ENCODE data around the gene RETN. TPM values are rescaled to one million over a fixed set of nuclear protein-coding genes. Genes with fewer than 3 reads are reported as not detected.

The RETN gene
- total and polyA plus RNA-seq, 2 donors (not counting 3 experiments of a cell fraction or from before 2014, with no cell fraction given) = not detected

DNA sequence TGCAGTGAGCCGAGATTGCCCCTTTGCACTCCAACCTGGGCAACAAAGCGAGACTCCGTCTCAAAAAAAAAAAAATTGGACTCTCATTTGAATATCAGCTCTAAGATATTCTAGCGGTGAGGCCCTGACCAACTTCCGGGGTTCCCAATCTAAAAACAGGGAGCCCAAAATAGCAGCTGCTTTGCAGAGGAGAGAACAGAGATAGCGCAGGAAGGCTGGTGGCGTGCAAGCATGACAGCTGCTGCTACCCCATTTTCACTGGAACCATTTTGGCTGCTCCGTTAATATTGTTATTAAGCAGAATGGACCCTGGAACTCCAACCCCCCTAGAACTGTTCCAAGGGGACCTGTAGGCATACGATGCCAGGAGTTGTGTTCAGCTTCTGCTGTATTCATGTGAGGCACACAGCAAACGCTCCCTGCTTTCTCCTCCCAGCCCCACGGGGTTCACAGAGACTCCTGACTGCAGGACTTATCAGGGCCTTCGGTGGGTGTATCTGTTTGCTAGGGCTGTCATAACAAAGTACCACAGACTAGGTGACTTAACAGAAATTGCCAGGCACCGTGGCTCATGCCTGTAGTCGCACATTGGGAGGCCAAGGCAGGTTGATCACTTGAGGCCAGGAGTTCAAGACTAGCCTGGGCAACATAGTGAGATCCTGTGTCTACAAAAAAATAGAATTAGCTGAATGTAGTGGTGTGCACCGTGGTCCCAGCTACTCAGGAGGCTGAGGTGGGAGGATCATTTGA is 20.4 kb upstream of the RETN start:
- CTCF ChIA-PET = interaction anchor here (0.7 to 5.1 kb wide), 6 partner anchors 13 to 151 kb away, joined by 3 to 37 read pairs (median 4); partner anchors contain the start of gene TRAPPC5
- dilution Hi-C loops (cut with MboI; ENCODE audit: extremely low pct_ligation_motif_present, low sequenced_read_pairs) = no loop called here

DNA sequence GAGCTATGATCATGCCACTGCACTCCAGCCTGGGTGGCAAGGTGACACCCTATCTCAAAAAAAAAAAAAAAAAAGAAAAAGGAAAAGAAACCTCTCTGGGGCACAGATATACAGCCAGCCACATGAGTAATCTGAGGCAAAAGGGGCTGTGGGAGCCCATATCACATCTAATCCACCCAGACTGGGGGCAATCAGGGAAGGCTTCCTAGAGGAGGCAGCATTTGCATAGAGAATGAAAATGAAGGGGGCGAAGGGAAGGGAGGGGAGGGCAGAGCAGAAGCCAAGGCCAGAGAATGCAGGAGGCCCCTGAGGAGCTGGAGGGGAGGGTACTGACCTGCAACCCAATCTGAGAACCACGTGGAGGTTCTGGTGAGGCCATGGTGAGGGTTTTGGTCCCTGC is 18.7 kb upstream of the RETN start:
- BruUV-seq (replicated peaks) = no TSS peak
- Histone ChIP-seq H4K20me1 (replicated peaks; ENCODE audit: control insufficient read depth, extremely low read depth, insufficient read depth, low read length) (no peaks in the 10 kb centered on the region), H3K27me3 (ENCODE audit: control insufficient read depth in 2 of 2, insufficient read depth in 2 of 2, low read length in 2 of 2) (peaks cover 0 to 2% of the 10 kb centered on the region in 2 experiments), H3K79me2 (ENCODE audit: control insufficient read depth, insufficient read depth, low read length) (no peaks in the 10 kb centered on the region), H3K4me1 (ENCODE audit: control insufficient read depth, extremely low read depth, insufficient read depth, low read length) (peaks cover 5% of the 10 kb centered on the region), H3K27ac (ENCODE audit: insufficient read depth, low read depth, low read length) (no peak overlapping the region), H3K36me3 (ENCODE audit: control insufficient read depth in 2 of 2, extremely low read depth in 1 of 2, insufficient read depth in 2 of 2, low read length in 2 of 2) (no peaks in the 10 kb centered on the region), H3K9me3 (replicated peaks; ENCODE audit: control insufficient read depth, insufficient read depth, low read length) (no peaks in the 10 kb centered on the region), H3K9ac (replicated peaks; ENCODE audit: extremely low read depth, insufficient read depth, low read length) (no peak overlapping the region), H3K9me1 (replicated peaks; ENCODE audit: control insufficient read depth, extremely low read depth, insufficient read depth, low read length) (no peaks in the 10 kb centered on the region), H2AFZ (ENCODE audit: low read depth, low read length) (no peak overlapping the region), H3K4me3 (replicated peaks in 1 of 3; ENCODE audit: insufficient read depth in 1 of 3, low read depth in 1 of 3, low read length in 3 of 3) (no peak overlapping the region), H3K4me2 (ENCODE audit: insufficient read depth, low read length) (no peak overlapping the region)
- intact Hi-C loops (cut with micrococcal nuclease) (no loop called here), dilution Hi-C loops (cut with MboI; ENCODE audit: extremely low pct_ligation_motif_present, low sequenced_read_pairs) (no loop called here)
- POLR2A ChIA-PET = no interaction called here
- DNase-seq (ENCODE audit: low read depth, low spot score) = no peak
- TF ChIP-seq, protein P1, sequence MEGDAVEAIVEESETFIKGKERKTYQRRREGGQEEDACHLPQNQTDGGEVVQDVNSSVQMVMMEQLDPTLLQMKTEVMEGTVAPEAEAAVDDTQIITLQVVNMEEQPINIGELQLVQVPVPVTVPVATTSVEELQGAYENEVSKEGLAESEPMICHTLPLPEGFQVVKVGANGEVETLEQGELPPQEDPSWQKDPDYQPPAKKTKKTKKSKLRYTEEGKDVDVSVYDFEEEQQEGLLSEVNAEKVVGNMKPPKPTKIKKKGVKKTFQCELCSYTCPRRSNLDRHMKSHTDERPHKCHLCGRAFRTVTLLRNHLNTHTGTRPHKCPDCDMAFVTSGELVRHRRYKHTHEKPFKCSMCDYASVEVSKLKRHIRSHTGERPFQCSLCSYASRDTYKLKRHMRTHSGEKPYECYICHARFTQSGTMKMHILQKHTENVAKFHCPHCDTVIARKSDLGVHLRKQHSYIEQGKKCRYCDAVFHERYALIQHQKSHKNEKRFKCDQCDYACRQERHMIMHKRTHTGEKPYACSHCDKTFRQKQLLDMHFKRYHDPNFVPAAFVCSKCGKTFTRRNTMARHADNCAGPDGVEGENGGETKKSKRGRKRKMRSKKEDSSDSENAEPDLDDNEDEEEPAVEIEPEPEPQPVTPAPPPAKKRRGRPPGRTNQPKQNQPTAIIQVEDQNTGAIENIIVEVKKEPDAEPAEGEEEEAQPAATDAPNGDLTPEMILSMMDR (IDR thresholded peaks at IDR 0.05; ENCODE audit: extremely low read depth in 1 of 2, insufficient read depth in 1 of 2, low read depth in 1 of 2, low read length in 2 of 2) = no peak
- no peak for TF ChIP-seq EZH2 (IDR thresholded peaks at IDR 0.05; ENCODE audit: borderline replicate concordance, low read depth, low read length, severe bottlenecking)
- no peak for FAIRE-seq
- CTCF ChIA-PET = interaction anchor here (0.5 to 5.1 kb wide), 4 partner anchors 12 to 157 kb away, joined by 3 to 37 read pairs (median 4); partner anchors contain the start of gene TRAPPC5

More for the DNA sequence above, 20.4 kb upstream of the RETN start:
- H3K27me3 ChIP-seq (ENCODE audit: control insufficient read depth in 2 of 2, insufficient read depth in 2 of 2, low read length in 2 of 2) = peaks cover 0 to 2% of the 10 kb centered on the region in 2 experiments
- TF ChIP-seq, protein P1 (IDR thresholded peaks at IDR 0.05; ENCODE audit: extremely low read depth in 1 of 2, insufficient read depth in 1 of 2, low read depth in 1 of 2, low read length in 2 of 2) = no peak
- DNase-seq (ENCODE audit: low read depth, low spot score) (no peak), FAIRE-seq (no peak)
- intact Hi-C loops (cut with micrococcal nuclease) = no loop called here
- H3K9me1 ChIP-seq (replicated peaks; ENCODE audit: control insufficient read depth, extremely low read depth, insufficient read depth, low read length) = no peaks in the 10 kb centered on the region
- H3K9ac ChIP-seq (replicated peaks; ENCODE audit: extremely low read depth, insufficient read depth, low read length) = no peak overlapping the region
- H3K4me2 ChIP-seq (ENCODE audit: insufficient read depth, low read length) = no peak overlapping the region
- H3K79me2 ChIP-seq (ENCODE audit: control insufficient read depth, insufficient read depth, low read length) = no peaks in the 10 kb centered on the region
- peaks cover 4% of the 10 kb centered on the region for H3K4me1 ChIP-seq (ENCODE audit: control insufficient read depth, extremely low read depth, insufficient read depth, low read length)
- H4K20me1 ChIP-seq (replicated peaks; ENCODE audit: control insufficient read depth, extremely low read depth, insufficient read depth, low read length) = no peaks in the 10 kb centered on the region
- no peak overlapping the region for H3K27ac ChIP-seq (ENCODE audit: insufficient read depth, low read depth, low read length)
- BruUV-seq (replicated peaks) = no TSS peak
- H3K9me3 ChIP-seq (replicated peaks; ENCODE audit: control insufficient read depth, insufficient read depth, low read length) = no peaks in the 10 kb centered on the region
- no peak overlapping the region for H3K4me3 ChIP-seq (replicated peaks in 1 of 3; ENCODE audit: insufficient read depth in 1 of 3, low read depth in 1 of 3, low read length in 3 of 3)
- H2AFZ ChIP-seq (ENCODE audit: low read depth, low read length) = no peak overlapping the region
- POLR2A ChIA-PET = interaction anchor here (0.6 kb wide), 1 partner anchor 138 kb away, joined by 3 read pairs; no protein-coding TSS in a partner anchor
- no peaks in the 10 kb centered on the region for H3K36me3 ChIP-seq (ENCODE audit: control insufficient read depth in 2 of 2, extremely low read depth in 1 of 2, insufficient read depth in 2 of 2, low read length in 2 of 2)

Data from endothelial cell of umbilical vein (primary cell).